Inferior parietal cortex (tissue), 1 donor: ENCODE data around the gene PRIM2.
"Not testable (repeated sequence)": the region's sequence is repeated elsewhere in the genome, so short reads cannot be mapped to it uniquely, and the experiment has no call there.

Source experiments
- DNase-seq: peaks from one replicate; pipeline ENCODE4 v3.0.0-alpha.2; 2016; ENCODE audit errors: extremely low spot score

PRIM2 gene

DNA sequence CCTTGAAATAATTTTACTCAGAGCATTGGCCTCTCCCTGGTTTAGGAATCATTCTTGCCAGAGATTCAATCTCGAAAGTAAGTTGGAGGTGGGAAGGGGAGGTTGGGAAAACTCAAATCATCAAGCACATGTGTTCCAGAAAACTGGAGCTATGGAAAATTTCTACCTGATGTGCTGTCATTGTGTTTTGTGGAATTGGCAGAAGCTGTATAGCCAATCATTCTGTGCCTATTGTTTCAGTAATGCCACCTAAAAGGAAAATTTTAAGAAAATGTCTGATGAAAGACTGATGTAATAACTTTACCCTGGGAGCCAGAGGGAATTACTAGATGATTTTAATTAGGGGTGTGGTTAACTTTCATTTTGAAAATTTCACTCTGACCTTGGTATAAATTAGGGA is 187.8 kb downstream of the PRIM2 start:
- DNase-seq, result not testable (repeated sequence)

DNA sequence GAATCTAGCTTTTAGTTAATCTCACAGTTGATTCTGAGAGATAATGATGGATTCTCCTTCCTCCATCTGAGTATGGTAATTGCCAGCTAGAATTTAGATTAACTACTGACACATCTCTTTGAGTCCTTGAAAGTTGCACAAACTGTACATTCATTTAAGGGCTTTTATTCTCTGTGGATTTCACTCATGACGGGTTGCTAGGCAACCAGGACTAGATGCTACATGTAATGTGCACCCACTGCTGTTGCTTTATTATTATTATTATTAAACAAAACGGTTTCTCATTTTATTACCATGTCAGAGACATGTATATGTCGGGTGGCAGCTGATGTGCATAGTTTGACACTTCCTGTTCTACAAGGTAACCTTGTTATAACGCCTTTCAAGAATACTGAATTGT is 193.0 kb downstream of the PRIM2 start:
- DNase-seq, result not testable (repeated sequence)

DNA sequence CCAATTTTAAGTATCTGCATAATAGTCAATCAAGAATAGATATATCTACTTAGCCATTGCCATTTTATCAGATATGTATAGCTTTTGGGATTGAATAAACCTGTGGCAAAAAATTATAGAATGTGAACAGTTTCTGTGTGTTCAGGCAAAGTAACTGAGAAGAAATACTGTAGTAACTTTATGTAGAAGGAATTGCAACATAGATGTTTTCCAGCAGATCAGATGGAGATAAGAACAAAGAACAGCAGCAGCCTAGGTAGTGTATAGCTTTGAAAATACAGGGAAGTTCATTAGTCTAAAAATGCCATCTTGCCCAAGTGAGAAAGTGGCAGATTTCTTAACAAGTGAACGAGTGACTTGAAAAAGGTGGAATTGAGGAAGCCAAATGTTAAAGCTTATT is 197.7 kb downstream of the PRIM2 start:
- DNase-seq, result not testable (repeated sequence)

DNA sequence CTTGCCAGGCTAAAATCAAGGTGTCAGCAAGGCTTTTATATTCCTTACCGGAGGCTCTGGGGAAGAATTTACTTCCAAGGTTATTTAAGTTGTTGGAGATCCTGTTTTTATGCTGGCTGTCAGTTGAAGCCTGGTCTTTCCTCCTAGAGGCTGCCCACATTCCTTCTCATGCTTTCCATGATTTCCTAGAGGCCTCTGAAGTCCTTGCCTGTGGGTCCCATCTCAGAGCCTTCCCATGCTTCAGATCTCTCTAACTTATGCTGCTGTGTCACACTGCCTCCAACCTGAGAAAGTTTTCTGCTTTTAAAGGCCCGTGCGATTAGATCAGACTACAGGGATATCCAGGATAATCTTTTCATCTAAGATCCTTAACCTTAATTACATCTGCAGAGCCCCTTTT is 198.4 kb downstream of the PRIM2 start:
- DNase-seq, result not testable (repeated sequence)

DNA sequence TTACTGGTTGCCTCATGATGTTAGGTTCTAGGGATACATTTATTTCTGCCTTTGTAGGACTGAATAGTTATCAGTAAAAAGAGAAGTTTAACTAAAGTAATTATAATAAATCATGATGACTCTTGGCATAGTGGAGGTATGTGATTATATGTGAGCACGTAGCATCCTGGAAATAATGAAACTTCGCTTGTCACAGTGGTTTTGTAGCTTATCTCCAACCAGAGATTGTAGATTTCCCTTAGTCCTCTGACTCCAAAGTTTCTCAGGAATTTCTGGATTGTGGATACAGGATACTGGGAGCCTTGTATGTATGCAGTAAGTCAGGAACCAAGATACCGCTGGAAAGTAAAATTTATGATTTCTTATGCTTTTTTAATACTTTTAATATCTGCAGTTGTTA is 199.3 kb downstream of the PRIM2 start:
- not testable (repeated sequence) for DNase-seq

DNA sequence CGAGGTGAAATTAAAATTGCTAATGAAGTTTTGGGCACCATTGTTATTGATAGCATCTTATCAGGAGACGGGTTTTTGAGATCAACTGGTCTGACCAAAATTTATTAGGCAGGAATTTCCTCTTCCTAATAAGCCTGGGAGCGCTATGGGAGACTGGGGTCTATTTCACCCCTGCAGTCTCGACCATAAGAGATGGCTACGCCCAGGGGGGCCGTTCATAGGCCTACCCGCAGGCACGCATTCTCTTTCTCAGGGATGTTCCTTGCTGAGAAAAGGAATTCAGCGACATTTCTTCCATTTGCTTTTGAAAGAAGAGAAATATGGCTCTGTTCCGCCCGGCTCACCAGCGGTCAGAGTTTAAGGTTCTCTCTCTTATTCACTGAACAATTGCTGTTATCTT is 201.8 kb downstream of the PRIM2 start:
- not testable (repeated sequence) for DNase-seq

DNA sequence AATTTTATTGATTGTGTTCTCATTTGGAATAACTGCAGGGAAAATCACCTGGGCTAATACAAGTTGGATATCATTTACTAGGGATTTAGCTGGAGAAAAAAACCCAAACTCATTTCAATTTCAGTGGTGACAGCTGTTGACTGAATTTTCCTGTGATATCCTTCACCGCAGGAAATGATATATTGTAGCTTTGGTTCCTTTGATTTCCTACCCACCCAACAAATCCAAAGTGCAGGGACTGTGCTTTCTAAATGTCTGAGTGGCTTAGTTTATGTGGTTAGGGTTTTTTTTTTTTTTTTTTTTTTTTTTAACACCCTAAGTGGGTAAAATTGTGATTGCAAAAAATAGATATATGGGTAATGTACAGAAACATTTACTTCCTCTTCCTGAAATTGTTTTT is 203.7 kb downstream of the PRIM2 start:
- not testable (repeated sequence) for DNase-seq

DNA sequence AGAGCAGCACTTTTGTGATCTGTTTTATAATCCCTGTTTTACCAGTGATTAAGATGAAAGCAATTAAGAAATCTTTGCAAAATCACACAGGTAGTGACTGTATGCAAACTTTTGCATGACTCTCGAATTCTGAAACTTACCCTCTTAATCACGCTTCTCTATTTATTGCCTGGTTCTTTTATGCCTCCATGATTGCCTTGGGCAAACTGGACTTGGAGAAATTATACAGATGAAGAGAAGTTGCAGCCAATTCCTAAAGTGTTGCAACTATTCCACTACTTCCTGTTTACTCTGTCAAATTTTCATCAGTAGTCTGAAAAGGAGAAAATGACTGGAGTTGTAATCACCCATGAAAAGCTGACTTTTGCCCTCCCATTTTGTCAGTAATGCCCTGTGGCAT is 205.8 kb downstream of the PRIM2 start:
- DNase-seq, result not testable (repeated sequence)

DNA sequence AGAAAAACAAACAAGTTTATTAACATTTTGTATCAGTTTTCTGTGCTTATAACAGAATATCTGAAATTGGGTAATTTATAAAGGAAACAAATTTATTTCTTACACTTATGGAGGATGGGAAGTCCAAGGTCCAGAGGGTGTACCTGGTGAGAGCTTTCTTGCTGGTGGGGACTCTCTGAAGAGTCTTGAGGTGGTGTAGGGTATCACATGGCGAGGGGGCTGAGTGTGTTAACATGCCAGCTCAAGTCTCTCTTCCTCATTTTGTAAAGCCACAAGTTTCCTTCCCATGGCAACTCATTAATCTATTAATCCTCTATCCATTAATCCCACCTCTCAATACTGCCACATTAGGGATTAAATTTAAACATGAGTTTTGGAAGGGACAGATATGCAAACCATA is 212.3 kb downstream of the PRIM2 start:
- not testable (repeated sequence) for DNase-seq

DNA sequence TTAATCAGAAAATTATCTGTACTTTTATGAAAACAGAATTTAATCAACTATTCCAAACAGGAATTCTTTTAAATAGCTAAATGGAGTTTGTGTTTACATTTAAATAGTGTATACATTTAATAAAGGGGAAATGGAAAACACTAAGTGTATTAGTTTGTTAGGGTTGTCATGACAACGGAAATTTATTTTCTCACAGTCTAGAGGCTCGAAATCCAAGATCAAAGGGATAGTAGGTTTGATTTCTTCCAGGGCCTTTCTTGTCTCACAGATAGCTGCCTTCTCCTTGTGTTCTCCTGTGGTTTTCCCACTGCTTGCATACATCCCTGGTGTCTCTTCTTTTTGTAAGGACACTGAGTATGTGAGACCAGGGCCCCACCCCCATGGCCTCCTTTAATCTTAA is 215.2 kb downstream of the PRIM2 start:
- DNase-seq, result not testable (repeated sequence)

DNA sequence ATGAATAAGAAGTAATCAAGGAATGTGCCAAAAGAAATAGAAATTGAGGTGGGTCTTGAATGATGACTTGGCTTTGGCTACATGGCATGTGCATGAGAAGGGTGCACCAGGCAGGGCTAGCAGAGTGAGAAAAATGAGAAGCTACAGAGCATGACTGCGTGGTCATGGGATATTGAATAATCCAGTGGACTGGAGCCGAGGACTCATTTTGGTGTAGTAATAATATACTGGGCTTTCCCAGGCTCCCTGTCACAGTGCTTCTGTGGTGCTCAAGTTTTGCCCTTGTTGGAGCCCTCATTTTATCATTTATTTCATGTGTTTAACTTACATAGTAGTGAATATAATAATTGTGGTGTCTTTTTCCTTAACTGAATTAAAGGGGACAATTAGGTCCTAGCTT is 217.7 kb downstream of the PRIM2 start:
- DNase-seq, result not testable (repeated sequence)

DNA sequence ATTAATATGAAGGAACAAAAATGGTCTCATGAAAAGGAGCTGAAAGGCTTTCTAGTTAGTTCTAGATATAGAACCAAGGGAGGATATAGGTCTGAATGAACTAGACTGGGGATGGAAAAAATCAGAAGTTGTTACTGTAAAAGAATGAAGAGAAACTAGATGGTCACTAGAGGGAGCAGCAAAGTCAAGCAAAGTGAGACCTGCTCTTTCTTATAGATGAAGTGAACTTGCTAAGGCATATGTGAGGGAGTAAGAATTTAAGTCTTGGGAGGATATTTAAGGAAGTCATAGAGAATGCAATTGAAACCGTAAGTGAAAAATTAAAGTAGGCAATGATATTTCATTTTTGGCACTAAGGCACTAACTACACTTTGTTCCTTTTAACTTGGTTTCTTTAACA is 218.6 kb downstream of the PRIM2 start:
- DNase-seq, result peak; percentile 34

DNA sequence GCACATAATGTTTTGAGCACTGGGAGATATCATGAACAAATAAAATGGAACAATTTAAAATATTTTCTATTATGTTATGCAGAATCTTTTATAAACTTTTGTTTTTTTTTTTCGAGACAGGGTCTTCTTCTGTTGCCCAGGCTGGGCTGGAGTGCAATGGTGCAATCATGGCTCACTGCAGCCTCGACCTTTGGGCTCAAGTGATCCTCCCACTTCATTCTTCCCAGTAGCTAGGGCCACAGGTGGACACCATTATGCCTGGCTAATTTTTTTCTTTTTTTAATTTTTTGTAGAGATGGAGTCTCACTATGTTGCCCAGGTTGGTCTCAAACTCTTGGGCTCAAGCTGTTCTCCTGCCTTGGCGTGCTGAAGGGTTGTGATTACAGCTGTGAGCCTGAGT is 220.5 kb downstream of the PRIM2 start:
- not testable (repeated sequence) for DNase-seq

DNA sequence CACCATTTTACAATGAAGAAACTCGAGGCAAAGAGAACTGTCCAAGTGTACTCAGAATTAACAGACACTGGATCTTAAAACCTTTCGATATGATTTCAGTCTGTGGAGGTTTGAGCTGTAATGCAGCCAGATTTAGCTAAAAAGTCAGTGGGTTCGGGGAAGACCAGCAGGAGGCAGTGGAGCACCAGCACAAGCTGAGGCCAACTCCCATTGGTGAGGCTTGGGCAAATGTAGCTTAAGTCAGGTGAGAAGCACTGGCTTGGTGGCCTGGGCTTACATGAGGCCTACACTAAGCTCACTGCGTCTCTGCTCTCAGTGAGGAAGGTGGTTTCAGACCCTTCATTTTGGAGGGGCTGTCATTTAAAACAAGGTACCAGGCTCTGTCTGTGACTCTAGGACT is 234.5 kb downstream of the PRIM2 start:
- DNase-seq, result not testable (repeated sequence)

DNA sequence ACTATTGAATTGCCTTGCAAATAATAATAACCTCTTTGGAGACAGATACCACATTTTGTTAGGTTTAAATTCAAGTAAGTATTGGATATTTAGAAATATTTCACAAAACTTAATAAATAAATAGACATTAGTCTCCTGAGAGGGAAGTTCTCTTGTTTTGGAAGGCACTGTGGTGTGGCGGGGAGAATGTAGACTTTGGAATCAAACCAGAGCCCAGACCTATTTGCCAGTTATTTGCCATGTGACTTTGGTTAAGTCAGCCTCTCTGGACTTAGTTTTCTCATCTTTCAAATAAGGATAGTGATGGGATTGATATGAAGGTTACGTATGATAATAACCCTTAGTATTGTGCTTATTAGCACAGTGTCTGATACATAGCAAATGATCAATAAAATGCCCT is 240.4 kb downstream of the PRIM2 start:
- not testable (repeated sequence) for DNase-seq

DNA sequence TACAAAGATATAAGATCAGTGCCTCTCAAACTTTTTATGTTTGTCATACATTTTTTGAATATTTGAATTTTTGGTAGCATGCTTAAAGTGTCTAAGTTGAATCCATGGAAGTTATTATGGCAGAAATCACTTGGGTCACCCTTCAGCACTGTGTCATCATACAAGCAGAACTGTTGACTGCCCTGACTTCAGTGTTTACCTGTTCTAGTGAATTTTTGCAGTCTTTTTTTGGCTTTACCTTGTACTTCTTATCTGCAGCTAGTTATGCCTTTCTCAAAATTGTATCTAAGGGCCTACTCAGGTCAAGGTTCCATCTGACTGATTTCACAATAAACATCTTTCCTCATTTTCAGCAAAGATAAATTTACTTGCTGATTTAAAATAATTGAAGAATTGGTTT is 241.7 kb downstream of the PRIM2 start:
- DNase-seq, result not testable (repeated sequence)

DNA sequence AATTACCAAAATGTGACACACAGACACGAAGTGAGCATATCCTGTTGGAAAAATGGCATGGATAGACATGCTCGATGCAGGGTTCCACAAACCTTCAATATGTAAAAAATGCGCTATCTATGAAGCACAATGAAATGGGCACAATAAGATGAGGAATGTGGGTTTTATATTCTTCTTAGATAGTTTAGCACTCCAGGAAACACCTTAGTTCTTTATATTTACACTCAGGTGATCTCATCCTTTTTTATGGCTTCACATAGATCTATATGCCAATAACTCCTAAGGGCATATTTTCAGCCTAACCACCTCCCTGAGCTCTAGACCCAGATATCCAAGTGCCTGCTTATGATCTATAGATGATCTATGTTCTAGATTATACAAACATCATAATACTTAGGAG is 244.8 kb downstream of the PRIM2 start:
- DNase-seq, result not testable (repeated sequence)

DNA sequence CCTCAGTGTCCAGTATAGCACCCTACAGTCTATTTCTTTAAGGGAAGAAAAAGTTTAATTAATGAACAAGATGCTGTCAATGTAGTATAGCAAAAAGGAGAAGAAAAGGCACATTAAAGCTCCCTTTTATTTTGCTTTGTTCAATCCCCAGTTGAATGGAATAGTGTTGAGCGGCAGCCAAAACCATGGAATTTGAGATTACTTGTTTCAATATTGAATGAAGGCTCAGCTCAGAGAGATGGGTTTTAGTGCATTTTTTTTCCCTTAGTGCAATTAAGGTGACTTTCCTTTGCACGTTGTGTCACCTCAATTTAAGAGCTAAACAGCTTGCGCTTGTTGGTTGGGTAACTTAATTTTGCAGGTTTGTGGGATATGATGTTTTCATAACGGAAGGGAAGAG is 254.7 kb downstream of the PRIM2 start:
- DNase-seq, result not testable (repeated sequence)

DNA sequence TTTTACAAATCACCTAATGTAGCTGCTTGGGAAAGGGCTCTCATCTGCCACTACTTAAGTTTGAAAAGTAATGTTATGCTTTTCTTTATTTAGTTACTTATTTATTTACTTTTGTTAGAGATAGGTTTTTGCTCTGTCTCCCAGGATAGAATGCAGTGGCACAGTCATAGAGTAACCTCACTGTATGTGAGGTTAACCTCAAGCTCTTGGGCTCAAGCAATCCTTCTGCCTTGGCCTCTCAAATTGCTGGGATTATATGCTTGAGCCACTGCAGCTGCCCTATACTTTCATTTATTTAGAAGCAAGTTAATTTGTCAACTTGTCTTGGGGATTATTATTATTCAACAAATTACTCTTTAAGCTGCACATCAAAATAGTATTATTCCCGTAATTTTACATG is 255.4 kb downstream of the PRIM2 start:
- not testable (repeated sequence) for DNase-seq

DNA sequence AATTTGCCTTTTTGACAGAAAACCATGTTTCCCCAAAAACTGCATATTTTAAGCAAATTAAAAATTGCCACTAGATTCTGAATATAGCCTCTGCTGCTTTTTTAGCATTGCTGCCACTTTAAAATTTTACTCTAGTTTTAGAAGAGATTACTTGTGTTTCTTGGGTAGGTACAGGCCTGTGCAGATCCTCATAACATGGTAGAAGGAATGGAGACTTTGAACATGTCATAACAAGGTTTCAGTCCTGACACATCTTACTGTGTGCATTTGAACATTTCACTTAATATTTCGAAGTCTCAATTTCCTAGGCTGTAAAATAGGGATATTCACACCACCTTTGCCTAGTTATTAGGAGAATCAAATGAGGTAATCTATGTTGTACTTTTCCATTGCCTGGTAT is 259.6 kb downstream of the PRIM2 start:
- not testable (repeated sequence) for DNase-seq

DNA sequence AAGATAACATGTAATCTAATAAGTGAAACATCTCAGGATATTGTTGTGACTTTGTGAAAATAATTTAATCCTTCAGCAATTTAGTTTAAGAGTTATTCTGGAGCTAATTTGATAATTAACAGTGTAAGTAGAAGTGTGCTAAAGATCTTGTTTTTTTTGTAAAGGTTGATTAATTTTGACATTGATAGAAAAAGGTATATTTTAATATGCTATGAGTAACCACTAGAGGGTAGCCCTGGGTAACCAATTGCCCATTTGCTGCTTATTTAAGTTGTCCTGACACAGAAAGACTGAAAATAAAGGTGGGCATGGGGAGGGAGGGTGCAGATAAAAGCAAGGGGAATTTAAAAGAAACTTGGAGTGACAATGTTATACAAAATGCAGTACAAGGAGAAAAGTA is 262.1 kb downstream of the PRIM2 start:
- DNase-seq, result not testable (repeated sequence)

DNA sequence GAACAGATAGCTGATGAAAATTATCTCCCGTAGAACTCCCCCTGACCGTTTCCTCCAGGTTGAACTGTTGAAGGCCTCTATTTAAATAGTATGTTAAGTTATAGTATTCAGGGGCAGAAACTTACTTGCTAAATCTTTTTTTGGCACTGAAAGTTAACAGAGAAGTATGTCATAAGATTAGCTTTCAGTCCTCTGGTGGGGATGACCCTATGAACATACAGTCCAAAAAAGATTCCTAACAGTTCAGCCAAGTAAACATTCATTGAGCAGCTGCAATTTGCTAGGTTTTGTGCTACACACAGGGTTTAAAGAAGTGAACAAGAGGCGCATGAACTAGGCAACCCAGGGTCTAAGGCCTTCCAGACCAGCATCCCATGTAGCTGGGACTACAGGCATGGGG is 264.2 kb downstream of the PRIM2 start:
- not testable (repeated sequence) for DNase-seq

DNA sequence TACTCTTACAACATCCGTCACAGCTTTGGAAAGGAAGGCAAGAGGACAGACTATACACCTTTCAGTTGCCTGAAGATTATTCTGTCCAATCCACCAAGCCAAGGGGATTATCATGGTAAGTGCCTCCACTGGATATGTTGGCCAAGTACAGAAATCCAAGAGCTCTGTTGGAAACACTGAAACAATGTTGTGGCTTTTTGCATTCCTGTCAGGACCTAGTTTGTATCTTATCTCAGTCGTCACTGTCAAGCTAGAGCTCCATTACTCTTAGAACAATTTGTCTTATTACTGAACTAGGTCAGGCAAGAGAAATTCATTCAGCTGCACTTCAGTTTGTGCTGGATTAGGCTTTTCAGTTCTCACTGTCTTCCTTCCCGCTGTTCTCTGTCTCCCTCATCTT is 283.7 kb downstream of the PRIM2 start:
- not testable (repeated sequence) for DNase-seq

DNA sequence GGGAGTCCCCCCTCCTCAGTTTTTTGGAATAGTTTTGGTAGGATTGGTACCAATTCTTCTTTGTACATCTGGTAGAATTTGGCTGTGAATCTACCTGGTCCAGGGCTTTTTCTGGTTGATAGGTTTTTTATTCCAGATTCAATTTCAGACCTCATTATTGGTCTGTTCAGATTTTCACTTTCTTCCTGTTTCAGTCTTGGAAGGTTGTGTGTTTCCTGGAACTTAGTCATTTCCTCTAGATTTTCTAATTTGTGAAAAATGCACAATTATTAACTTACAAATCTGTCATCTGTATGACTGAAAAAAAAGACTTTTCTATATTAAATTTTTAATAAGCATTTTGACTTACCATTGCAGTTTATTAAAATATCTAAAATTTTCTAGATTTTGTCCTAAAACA is 287.9 kb downstream of the PRIM2 start:
- DNase-seq, result not testable (repeated sequence)

DNA sequence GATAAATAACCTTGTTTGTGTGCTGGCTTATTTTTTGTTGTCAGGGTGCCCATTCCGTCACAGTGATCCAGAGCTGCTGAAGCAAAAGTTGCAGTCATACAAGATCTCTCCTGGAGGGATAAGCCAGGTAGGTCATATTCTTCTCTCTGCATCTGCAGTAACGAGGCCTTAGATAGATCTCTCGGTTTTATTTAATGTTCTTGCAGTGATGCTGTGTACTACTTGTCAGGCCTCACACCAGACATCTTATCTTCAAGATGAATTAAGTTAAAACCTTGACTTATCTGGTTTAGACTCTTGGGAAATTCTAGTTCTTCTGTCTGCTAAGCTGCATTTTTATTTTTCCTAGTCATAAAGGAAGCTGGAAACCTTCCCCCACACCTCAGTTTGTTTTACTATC is 288.9 kb downstream of the PRIM2 start:
- not testable (repeated sequence) for DNase-seq
